ENCODE measurements around the gene RDH14.

The RDH14 gene

DNA sequence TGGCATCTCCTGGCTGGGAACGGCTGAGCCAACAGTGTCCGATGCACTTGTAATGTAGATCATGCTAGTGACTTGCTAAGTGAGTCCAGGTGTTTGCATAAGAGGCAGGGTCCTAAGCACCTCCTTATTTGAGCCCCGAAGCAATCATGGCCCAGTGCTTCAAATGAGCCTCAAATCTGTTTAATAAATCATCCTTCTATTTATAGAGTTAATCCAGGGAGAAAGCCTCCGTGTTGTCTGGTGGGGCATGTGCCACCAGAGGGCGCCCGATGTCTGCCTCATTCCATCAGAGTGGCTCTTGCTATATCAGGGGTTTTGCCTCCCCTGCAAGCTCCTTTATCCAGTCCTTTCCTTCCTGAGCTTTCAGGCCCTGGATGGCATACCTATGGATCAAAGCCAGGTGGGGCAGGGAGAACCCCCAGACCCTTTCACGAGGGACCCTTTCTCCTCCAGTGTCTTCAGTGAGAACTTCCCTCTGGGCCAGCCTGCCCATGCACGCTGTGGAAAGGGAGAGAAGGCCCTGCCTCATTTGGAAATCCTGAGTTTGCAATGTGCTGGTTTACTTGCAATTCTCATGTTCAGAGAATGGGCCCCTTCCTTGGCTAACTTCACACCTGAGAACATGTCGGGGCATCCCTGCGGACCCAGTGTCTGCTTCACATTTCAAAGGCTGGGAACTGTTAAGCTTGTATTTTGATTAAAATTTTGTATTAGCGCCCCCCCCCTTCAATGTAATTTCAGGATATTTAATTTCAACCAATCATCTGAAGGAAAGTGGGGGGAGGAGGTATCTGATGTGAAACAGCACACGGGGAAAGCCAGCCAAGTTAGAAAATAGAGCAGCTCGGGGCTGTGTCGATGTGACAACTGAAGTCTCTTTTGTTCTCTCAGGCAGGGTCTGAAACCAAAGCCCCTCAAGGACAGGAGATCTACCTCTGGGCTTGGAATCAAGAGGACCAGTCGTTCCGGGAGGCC is 39.7 kb downstream of the RDH14 start:
- DNase-seq (ENCODE audit: low spot score), result peak; percentile 58

DNA sequence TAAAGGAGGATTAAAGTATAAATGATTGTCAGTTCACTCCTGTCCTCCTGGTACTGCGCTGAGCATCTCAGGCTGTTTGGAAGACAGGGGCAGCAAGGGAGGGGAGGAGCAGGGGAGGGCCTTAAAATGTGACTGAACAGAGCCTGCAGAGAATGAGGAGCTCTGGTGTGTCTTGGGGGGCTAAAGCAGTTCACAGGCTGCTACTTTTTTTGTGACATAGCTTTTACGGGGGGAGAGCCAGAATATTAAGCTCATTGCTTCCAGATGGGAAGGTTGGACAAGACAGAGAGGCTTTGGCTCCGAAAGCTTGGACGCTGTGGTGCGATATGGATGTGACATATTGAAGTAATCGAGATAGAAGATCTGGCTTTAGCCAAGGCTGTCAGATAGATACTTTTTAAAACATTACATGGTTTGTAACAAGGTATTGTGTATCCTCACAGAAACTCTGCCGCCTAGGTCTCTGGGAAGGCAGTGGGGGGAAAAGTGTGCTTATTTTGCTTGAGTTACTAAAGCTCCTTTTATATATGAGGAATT is 40.5 kb downstream of the RDH14 start:
- DNase-seq (ENCODE audit: low spot score), result no peak

DNA sequence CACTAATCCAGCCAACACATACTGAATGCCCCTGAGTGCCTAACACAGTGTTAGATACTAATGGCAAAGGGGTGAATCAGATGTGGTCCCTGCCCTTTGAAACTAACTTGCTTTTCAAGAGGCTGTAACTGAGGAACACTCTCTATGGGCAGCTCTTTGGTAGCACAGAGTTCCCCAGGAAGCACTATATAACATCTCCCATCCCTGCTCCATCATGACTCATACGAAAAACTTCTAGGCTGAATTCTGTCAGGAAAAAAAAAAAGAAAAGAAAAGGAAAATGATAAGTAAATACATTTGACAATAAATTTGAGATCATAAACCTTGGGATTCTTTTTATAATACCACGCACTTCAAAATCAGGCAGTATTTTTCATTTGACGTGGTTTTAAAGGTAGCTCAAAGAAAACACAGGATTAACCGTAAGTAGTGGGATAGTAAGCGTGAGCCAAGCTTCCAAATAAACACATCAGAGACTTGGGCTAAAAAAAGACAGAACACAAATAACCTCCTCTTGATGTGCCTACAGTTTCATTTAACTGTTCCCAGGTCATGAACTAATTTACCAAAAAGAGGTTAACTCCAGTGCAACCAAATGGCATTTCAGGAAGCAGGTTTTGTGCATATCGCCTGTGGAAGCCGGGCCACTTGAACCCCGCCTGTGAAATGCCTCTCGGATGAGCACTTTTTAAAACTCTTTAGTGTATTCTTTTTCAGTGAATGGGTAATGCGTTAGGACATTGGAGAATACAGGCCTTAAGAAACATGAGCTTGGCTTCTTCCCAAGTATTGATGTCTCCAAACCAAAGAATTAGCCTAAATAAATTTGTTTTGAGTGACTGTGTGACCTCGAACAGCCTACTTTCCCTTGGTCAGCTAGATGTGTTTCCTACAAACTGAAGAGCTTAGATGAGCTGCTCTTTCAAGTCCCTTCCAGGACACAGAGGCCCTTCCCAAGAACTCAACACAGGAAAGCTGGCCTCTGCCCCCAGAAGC is 42.0 kb downstream of the RDH14 start:
- DNase-seq (ENCODE audit: low spot score), result no peak

DNA sequence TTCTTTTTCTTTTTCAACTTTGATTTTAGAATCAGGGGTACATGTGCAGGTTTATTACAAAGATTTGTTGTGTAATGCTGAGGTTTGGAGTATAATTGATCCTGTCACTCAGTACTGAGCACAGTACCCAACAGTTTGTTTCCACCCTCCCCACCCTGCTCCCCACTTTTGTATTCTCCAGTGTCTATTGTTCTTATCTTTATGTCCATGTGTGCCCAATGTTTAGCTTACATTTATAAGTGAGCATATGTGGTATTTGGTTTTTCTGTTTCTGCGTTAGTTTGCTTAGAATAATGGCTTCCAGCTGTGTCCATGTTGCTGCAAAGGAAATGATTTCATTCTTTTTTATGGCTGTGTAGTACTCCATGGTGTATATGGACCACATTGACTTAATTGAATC is 43.1 kb downstream of the RDH14 start:
- DNase-seq (ENCODE audit: low spot score), result no peak

DNA sequence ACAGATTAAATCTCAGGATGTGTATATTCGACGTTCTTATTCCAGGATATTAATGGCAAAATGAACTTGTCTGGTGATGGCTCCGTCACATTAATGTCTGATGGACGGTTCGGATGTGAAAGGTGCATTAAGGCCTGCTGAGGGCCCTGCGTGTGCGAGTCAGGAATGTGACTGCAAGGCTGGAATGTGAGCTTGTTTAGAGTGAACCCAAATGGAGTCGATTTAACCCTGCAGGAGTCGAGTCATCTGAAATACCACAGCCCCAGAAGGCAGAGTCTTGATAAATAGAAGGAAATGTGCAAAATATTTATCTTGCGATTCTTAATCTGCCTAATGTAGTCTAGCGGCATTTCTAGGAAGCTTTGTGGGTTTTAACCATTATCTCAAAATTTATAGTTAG is 44.3 kb downstream of the RDH14 start:
- DNase-seq (ENCODE audit: low spot score), result no peak

DNA sequence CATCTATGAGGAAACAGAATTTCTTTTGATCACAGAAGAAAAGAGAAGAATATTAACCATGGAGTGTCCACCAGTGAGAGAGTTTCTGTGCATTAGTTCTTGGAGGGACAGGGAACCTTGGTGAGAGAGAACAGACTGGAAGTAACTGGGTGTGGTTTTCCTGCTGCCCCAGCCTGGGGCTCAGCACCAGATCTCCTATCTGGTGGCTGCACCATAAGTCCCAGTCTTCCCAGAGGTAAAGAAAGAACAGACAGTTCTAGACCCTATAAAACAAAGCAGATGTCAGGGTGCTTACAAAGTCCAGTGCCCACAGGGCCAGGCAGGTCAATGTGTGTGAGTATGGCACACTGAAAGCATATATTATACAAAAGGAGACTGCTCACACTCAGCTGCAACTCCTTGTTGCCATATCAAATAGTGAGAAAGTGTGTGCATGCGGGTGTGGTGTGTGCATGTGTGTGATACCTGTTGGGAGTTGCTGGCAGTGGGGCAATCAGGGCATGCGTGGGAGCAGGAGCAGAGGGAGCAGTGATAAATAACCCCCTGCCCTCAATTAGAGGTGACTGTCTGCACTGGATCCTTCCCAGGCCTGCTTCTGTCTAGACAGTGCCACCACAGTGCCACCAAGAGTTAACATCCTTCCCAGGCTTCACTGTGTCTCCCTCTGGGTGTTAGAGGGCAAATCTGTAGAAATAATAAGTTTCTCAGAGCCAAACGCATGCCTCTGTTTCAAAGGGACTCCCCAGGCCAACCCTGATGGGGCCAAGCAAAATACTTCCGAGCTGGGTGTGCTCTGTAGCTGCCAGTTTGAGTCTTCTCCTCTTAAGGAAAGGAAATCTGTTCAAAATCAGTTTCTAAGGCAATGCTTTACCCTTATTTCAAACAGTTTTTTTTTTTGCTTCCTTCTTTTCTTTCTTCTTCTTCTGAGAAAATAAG is 45.7 kb downstream of the RDH14 start:
- DNase-seq (ENCODE audit: low spot score), result no peak

DNA sequence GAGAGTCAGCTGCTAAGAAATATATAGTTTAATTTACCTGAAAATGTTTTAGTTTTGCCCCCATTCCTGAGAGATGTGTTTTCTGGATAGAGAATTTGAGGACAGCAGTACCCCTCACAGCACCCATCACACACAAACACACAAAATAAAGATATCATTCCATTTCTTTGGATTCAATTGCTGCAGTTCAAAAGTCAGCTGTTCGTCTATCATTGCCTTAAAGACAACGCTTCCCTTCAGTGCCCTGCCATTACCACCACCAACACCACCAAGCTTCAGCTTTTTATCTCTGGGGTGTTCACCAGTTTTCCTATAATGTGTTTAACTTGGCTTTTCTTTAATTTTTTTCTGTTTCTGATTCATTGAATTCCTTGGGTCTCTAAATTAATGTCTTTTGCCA is 49.7 kb downstream of the RDH14 start:
- DNase-seq (ENCODE audit: low spot score), result no peak

DNA sequence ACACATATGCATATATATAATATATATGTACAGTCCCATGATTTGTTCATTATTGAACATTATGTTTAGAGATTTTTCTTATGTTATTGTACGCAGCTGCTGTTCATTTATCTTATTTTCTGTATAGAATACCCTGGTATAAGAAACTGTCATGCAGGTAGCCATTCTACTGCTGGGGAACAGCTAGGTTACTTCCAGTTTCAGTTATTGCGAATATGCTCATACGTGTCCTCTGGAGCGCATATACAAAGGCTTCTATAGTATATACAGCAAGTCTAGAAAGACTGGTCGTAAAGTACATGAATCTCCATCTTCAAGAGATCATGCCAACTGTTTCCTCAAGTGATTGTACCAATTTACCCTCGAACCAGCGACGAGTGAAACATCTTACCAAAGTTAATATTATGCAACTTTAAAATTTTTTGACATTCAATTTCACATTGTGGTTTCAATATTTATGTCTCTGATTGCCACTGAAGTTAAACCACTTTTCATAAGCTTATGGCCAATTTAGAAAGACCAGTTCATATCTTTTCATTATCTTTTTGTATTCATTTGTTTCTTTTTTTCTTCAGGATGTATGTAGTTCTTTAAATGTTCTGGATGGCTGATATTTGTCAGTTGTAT is 53.5 kb downstream of the RDH14 start:
- no peak for DNase-seq (ENCODE audit: low spot score)

DNA sequence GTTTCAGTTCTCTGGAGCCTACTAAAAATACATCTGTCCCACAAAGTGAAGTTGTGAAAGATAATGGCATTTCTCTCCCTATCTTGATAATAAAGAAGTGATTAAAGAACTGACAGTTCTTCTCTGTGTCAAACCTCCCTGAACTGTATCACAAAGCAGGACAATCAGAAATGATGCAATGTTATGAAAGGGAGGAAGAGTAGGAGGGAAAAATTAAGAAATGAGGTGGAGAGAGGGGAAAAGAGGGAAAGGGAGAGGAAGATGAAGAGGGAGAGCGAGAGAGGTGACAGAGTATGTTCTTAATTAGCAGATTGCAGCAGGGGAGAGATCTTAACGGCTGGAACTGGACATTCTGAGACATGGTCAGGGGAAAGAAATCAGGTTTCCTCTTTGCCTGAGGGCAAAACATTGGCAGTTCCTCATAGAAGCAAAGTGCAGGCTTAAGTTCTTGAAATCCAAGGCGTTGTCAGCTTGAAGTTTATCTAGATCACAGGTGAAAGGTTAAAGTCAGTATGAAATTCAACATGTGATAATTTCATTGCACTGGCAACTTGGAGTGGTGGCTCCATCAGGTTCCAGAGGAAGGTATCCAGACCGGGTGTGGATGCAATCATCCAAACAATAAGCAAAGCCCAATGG is 54.6 kb downstream of the RDH14 start:
- DNase-seq (ENCODE audit: low spot score), result no peak

All from CD4-positive, alpha-beta T cell treated with Interleukin-6 at 100 ng/mL for 8 hours (primary cell).